ENCODE data around the gene CTAG2. TPM values are rescaled to one million over a fixed set of nuclear protein-coding genes. Genes with fewer than 3 reads are reported as not detected.
"Not testable (repeated sequence)": the region's sequence is repeated elsewhere in the genome, so short reads cannot be mapped to it uniquely, and the experiment has no call there.

CTAG2 gene
- total and polyA plus RNA-seq, 2 donors: 0.05 TPM; not detected in 1

DNA sequence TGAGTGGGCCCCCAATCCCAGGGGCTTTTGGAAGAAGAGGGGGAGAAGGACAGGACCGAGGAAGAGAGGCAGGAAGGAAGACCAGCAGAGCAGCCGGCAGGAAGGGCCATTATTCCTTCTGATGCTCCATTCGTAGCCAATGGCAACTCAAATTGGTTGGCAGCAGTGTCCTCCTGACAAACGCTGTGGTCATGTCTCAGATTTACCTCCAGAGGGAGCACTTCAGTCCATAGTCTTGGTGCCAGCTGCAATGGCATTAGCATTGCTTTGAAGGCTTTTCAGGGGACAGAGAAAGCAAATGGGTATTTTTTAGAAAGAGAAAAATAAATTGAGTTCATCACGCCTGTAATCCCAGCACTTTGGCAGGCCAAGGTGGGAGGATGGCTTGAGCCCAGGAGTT, 24.4 kb downstream of the CTAG2 start:
- not testable (repeated sequence) for H3K36me3 ChIP-seq (ENCODE audit: control insufficient read depth in 2 of 2, insufficient read depth in 2 of 2, low read length in 1 of 2); DNase-seq (ENCODE audit: low read depth in 6 of 9, low spot score in 9 of 9); H3K4me3 ChIP-seq (ENCODE audit: low read length in 2 of 2); H3K9me3 ChIP-seq (ENCODE audit: control insufficient read depth in 2 of 2, insufficient read depth in 1 of 2, low read length in 1 of 2); H3K27me3 ChIP-seq (ENCODE audit: control insufficient read depth in 2 of 2, insufficient read depth in 1 of 2, low read length in 1 of 2); H3K27ac ChIP-seq (ENCODE audit: low read depth in 1 of 2, low read length in 1 of 2); H3K4me1 ChIP-seq (ENCODE audit: control insufficient read depth in 2 of 2, insufficient read depth in 2 of 2, low read length in 2 of 2)
- WGBS: no CpG with 5 or more reads among the region's 5 CpGs

DNA sequence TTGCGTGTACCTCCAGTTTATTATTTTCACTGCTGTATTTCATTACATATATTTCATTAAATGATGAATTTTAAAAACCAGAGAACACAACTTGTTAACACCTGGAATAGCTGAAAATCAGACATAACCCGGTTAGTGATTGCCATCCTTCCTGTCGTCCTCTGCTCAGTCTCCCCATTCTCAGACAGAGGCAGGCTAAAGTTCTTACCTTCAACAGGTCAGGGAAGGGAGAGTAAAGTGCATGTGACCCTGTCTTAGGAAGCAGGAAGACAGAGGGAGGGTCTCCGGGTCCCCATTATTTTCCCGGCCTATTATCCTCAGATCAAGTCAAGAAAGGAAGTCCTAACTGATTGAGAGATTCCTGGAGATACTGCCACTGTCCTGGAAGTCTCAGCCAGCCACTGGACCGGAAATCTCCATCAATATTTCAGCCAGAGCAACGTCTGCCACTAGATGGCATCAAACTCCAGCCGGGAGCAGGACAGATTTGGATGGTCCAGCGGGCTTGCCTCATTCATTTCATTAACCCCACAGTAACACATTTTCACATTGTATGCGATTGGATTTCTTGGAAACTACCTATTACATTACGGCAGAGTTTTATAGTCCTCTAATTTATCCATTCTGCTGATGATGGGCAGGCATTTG, 32.5 kb downstream of the CTAG2 start:
- H3K27ac ChIP-seq (ENCODE audit: low read depth in 1 of 2, low read length in 1 of 2); H3K4me3 ChIP-seq (ENCODE audit: low read length in 2 of 2); H3K36me3 ChIP-seq (ENCODE audit: control insufficient read depth in 2 of 2, insufficient read depth in 2 of 2, low read length in 1 of 2); DNase-seq (ENCODE audit: low read depth in 6 of 9, low spot score in 9 of 9); H3K27me3 ChIP-seq (ENCODE audit: control insufficient read depth in 2 of 2, insufficient read depth in 1 of 2, low read length in 1 of 2); H3K9me3 ChIP-seq (ENCODE audit: control insufficient read depth in 2 of 2, insufficient read depth in 1 of 2, low read length in 1 of 2); H3K4me1 ChIP-seq (ENCODE audit: control insufficient read depth in 2 of 2, insufficient read depth in 2 of 2, low read length in 2 of 2): not testable (repeated sequence)
- WGBS: 46% methylated on average over 3 of the region's 11 CpGs

DNA sequence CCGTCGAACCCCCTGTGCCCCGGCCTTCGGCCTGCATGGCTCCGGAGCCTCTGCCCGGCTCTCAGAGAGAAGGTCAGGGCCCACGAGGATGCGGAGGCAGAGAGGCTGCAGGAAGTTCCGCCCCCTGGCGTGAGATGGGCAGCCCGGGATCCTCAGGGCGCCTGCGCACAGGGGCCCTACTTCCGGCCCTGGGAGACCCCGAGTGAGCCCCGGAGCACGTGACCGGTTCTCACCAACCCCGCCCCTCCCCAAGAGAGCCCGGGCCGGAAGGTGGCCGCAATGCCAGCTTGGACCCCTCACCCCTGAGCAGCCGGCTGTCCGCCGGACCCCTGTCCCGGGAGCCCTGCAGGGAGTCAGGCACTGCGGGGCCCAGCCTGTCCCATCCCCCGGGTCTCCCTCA, 34.2 kb downstream of the CTAG2 start, which contains the start of gene CTAG1B:
Gene CTAG1B, minus strand, starts transcription at position 101 of the 400 bp plus-strand sequence. Its CDS starts 64 bp downstream, at position 37.
- H3K9me3 ChIP-seq (ENCODE audit: control insufficient read depth in 2 of 2, insufficient read depth in 1 of 2, low read length in 1 of 2); H3K27me3 ChIP-seq (ENCODE audit: control insufficient read depth in 2 of 2, insufficient read depth in 1 of 2, low read length in 1 of 2); H3K4me3 ChIP-seq (ENCODE audit: low read length in 2 of 2); DNase-seq (ENCODE audit: low read depth in 6 of 9, low spot score in 9 of 9); H3K36me3 ChIP-seq (ENCODE audit: control insufficient read depth in 2 of 2, insufficient read depth in 2 of 2, low read length in 1 of 2); H3K27ac ChIP-seq (ENCODE audit: low read depth in 1 of 2, low read length in 1 of 2); H3K4me1 ChIP-seq (ENCODE audit: control insufficient read depth in 2 of 2, insufficient read depth in 2 of 2, low read length in 2 of 2): not testable (repeated sequence)
- no CpG with 5 or more reads among the region's 28 CpGs for WGBS

DNA sequence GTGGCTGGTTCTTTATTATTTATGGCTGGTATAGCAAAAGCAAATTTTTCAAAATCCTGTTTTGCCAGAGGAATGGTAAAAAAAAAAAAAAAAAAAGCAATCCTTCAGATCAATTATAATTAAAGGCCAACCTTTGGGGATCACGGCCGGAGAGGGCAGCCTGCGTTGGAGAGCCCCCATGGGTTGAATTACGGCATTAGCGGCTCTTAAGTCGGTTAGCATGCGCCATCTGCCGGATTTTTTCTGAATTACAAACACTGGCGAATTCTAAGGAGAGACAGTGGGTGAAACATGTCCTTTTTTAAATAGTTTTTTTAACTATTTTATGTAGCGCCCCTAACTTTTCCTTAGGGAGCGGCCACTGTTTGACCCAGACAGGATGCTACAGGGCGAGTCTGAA, 39.8 kb downstream of the CTAG2 start:
- not testable (repeated sequence) for H3K4me1 ChIP-seq (ENCODE audit: control insufficient read depth in 2 of 2, insufficient read depth in 2 of 2, low read length in 2 of 2)
- 6% methylated on average over 5 of the region's 12 CpGs for WGBS

DNA sequence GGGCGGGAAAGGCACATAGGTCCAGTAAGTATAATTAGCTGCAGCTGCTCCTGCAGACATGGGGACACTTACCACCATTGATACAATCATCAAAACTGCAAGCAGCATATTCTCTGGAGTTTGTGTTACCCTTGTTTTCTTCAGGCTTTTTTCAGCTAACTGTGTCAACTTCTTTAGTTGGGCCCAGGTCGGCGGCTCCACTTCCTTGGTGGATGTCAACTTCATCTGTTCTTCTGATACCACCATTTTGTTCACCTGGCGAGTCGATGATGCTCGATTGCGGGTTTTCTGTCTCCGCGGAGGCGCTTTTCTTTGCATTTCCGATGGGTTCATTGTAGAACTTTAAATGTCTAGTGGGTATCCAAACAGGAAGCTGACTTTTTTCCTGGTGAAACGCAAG, 42.2 kb downstream of the CTAG2 start:
- H3K9me3 ChIP-seq (ENCODE audit: control insufficient read depth in 2 of 2, insufficient read depth in 1 of 2, low read length in 1 of 2); H3K4me1 ChIP-seq (ENCODE audit: control insufficient read depth in 2 of 2, insufficient read depth in 2 of 2, low read length in 2 of 2); H3K27me3 ChIP-seq (ENCODE audit: control insufficient read depth in 2 of 2, insufficient read depth in 1 of 2, low read length in 1 of 2); H3K27ac ChIP-seq (ENCODE audit: low read depth in 1 of 2, low read length in 1 of 2); H3K4me3 ChIP-seq (ENCODE audit: low read length in 2 of 2); DNase-seq (ENCODE audit: low read depth in 6 of 9, low spot score in 9 of 9); H3K36me3 ChIP-seq (ENCODE audit: control insufficient read depth in 2 of 2, insufficient read depth in 2 of 2, low read length in 1 of 2): not testable (repeated sequence)
- 97% methylated on average over 12 of the region's 12 CpGs for WGBS

More for the DNA sequence above, 39.8 kb downstream of the CTAG2 start:
- DNase-seq (ENCODE audit: low read depth in 6 of 9, low spot score in 9 of 9); H3K4me3 ChIP-seq (ENCODE audit: low read length in 2 of 2); H3K27ac ChIP-seq (ENCODE audit: low read depth in 1 of 2, low read length in 1 of 2); H3K27me3 ChIP-seq (ENCODE audit: control insufficient read depth in 2 of 2, insufficient read depth in 1 of 2, low read length in 1 of 2); H3K36me3 ChIP-seq (ENCODE audit: control insufficient read depth in 2 of 2, insufficient read depth in 2 of 2, low read length in 1 of 2); H3K9me3 ChIP-seq (ENCODE audit: control insufficient read depth in 2 of 2, insufficient read depth in 1 of 2, low read length in 1 of 2): not testable (repeated sequence)

DNA sequence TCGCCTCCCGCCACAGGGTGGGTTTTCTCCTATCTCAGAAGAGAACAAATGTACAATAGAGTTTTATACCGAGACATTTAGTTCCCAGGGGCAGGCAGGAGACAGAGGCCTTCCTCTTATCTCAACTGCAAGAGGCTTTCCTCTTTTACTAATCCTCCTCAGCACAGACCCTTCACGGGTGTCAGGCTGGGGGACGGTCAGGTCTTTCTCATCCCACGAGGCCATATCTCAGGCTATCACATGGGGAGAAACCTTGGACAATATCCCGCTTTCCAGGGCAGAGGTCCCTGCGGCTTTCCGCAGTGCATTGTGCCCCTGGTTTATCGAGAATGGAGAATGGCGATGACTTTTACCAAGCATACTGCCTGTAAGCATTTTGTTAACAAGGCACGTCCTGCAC, 44.6 kb downstream of the CTAG2 start:
- H3K27ac ChIP-seq (ENCODE audit: low read depth in 1 of 2, low read length in 1 of 2); H3K36me3 ChIP-seq (ENCODE audit: control insufficient read depth in 2 of 2, insufficient read depth in 2 of 2, low read length in 1 of 2); H3K4me1 ChIP-seq (ENCODE audit: control insufficient read depth in 2 of 2, insufficient read depth in 2 of 2, low read length in 2 of 2); H3K4me3 ChIP-seq (ENCODE audit: low read length in 2 of 2); H3K27me3 ChIP-seq (ENCODE audit: control insufficient read depth in 2 of 2, insufficient read depth in 1 of 2, low read length in 1 of 2); DNase-seq (ENCODE audit: low read depth in 6 of 9, low spot score in 9 of 9); H3K9me3 ChIP-seq (ENCODE audit: control insufficient read depth in 2 of 2, insufficient read depth in 1 of 2, low read length in 1 of 2): not testable (repeated sequence)
- WGBS: 94% methylated on average over 12 of the region's 12 CpGs

DNA sequence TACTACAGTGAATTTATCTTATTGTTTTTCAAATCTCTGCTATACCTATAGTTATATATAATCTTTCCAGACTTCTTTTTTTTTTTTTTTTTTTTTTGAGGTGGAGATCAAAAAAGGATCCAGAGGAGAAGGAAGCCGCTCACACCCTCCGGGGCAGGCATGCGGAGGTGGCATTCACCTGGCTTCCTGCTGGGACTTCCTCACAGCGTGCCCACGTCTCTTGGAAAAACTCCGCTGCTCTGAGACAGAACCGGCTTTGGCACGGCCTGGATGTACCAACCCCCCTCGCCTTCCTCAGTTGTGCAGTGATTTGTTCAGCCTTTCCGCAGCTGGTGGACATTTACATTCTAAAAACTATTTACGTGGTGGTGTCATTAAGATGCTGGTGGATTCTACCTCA, 45.4 kb downstream of the CTAG2 start:
- 98% methylated on average over 10 of the region's 11 CpGs for WGBS
- H3K27me3 ChIP-seq (ENCODE audit: control insufficient read depth in 2 of 2, insufficient read depth in 1 of 2, low read length in 1 of 2); H3K4me1 ChIP-seq (ENCODE audit: control insufficient read depth in 2 of 2, insufficient read depth in 2 of 2, low read length in 2 of 2); H3K36me3 ChIP-seq (ENCODE audit: control insufficient read depth in 2 of 2, insufficient read depth in 2 of 2, low read length in 1 of 2); H3K9me3 ChIP-seq (ENCODE audit: control insufficient read depth in 2 of 2, insufficient read depth in 1 of 2, low read length in 1 of 2); H3K27ac ChIP-seq (ENCODE audit: low read depth in 1 of 2, low read length in 1 of 2); DNase-seq (ENCODE audit: low read depth in 6 of 9, low spot score in 9 of 9); H3K4me3 ChIP-seq (ENCODE audit: low read length in 2 of 2): not testable (repeated sequence)

DNA sequence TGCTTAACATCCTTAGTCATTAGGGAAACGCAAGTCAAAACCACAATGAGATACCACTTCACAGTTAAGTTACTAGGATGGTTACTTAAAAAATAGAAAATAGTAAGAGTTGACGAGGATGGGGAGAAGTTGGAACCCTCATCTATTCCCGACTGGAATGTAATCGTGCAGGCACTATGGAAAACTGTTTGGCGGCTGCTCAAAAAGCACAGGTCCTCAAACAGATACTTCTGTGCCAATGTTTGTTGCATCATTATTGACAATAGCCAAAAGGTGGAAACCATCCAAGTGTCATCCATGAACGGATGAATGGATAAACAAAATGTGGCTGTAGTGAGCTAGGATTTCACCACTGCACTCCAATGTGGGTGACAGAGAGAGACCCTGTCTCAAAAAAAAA, 46.0 kb downstream of the CTAG2 start:
- 84% methylated on average over 6 of the region's 6 CpGs for WGBS
- Histone ChIP-seq H3K27ac (ENCODE audit: low read depth in 1 of 2, low read length in 1 of 2) (no peak overlapping the region), H3K9me3 (ENCODE audit: control insufficient read depth in 2 of 2, insufficient read depth in 1 of 2, low read length in 1 of 2) (no peaks in the 10 kb centered on the region), H3K36me3 (ENCODE audit: control insufficient read depth in 2 of 2, insufficient read depth in 2 of 2, low read length in 1 of 2) (no peaks in the 10 kb centered on the region), H3K4me3 (ENCODE audit: low read length in 2 of 2) (no peak overlapping the region), H3K4me1 (ENCODE audit: control insufficient read depth in 2 of 2, insufficient read depth in 2 of 2, low read length in 2 of 2) (no peaks in the 10 kb centered on the region), H3K27me3 (ENCODE audit: control insufficient read depth in 2 of 2, insufficient read depth in 1 of 2, low read length in 1 of 2) (no peaks in the 10 kb centered on the region)
- DNase-seq (ENCODE audit: low read depth in 6 of 9, low spot score in 9 of 9): no peak

DNA sequence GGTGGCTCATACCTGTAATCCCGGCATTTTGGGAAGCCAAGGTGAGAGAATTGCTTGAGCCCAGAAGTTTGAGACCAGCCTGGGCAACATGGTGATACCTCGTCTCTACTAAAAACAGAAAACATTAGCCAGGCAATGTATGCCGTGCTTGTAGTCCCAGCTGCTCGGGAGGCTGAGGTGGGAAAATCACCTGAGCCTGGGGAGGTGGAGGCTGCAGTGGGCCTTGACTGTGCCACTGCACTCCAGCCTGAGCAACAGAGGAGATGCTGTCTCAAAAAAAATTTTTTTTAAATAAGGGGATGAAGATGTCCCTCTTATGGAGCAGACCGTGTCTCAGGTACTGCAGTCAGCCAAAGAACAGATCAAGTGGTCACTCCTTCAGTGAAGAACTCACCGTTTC, 47.8 kb downstream of the CTAG2 start:
- Histone ChIP-seq H3K36me3 (ENCODE audit: control insufficient read depth in 2 of 2, insufficient read depth in 2 of 2, low read length in 1 of 2) (no peaks in the 10 kb centered on the region), H3K27me3 (ENCODE audit: control insufficient read depth in 2 of 2, insufficient read depth in 1 of 2, low read length in 1 of 2) (no peaks in the 10 kb centered on the region), H3K4me3 (ENCODE audit: low read length in 2 of 2) (no peak overlapping the region), H3K4me1 (ENCODE audit: control insufficient read depth in 2 of 2, insufficient read depth in 2 of 2, low read length in 2 of 2) (no peaks in the 10 kb centered on the region), H3K27ac (ENCODE audit: low read depth in 1 of 2, low read length in 1 of 2) (no peak overlapping the region), H3K9me3 (ENCODE audit: control insufficient read depth in 2 of 2, insufficient read depth in 1 of 2, low read length in 1 of 2) (no peaks in the 10 kb centered on the region)
- DNase-seq (ENCODE audit: low read depth in 6 of 9, low spot score in 9 of 9): no peak
- 97% methylated on average over 6 of the region's 6 CpGs for WGBS
